Natural killer cell treated with Interleukin-12 subunit alpha and Interleukin-12 subunit beta and Interleukin-15 and Interleukin-18, amount 100 ng/mL, for 72 hours (primary cell): ENCODE data around the gene AFF2. TPM values are rescaled to one million over a fixed set of nuclear protein-coding genes. Genes with fewer than 3 reads are reported as not detected.
A peak's percentile ranks its signal among the peaks of the same experiment; 100 is the strongest.

Experiments
- ATAC-seq, 2 donors: fragments of 150-1000 bp; cut with Tn5 transposase in 1 of 2; sonication (Bioruptor Pico), chemical (Tn5 transposase) in 1 of 2; 2 replicates each; pipeline ENCODE4 v1.10.0; 2021
- DNase-seq: peaks from one replicate; pipeline ENCODE4 v3.0.0; 2022; ENCODE audit warnings: low spot score
- H3K27ac Mint-ChIP-seq, 2 donors: 1 replicate in 1 of 2; 2 replicates in 1 of 2; pipeline ENCODE4 v1.8.0; 2022; ENCODE audit warnings: mixed read lengths in 2 of 2, mild to moderate bottlenecking in 1 of 2, moderate library complexity in 1 of 2
- H3K27me3 Mint-ChIP-seq, 2 donors: 1 replicate in 1 of 2; 2 replicates in 1 of 2; pipeline ENCODE4 v1.8.0; 2022; ENCODE audit warnings: mixed read lengths in 2 of 2
- H3K36me3 Mint-ChIP-seq: one replicate; pipeline ENCODE4 v1.8.0; 2022; ENCODE audit warnings: mixed read lengths
- H3K4me1 Mint-ChIP-seq, 2 donors: 1 replicate in 1 of 2; 2 replicates in 1 of 2; pipeline ENCODE4 v1.8.0; 2022; ENCODE audit warnings: low read depth in 2 of 2, mixed read lengths in 2 of 2, mild to moderate bottlenecking in 1 of 2
- H3K4me3 Mint-ChIP-seq: one replicate; pipeline ENCODE4 v1.8.0; 2022; ENCODE audit warnings: mixed read lengths
- H3K9me3 Mint-ChIP-seq: 2 replicates; pipeline ENCODE4 v1.8.0; 2022; ENCODE audit warnings: mixed read lengths
- total RNA-seq, 2 donors: library from RNA; stranded (reverse); gene quantifications; one replicate each; pipeline ENCODE4 v1.2.3, GENCODE V29; 2022

The AFF2 gene
- total RNA-seq, 2 donors from 2014 or later, result 1.5 to 5.1 TPM

DNA sequence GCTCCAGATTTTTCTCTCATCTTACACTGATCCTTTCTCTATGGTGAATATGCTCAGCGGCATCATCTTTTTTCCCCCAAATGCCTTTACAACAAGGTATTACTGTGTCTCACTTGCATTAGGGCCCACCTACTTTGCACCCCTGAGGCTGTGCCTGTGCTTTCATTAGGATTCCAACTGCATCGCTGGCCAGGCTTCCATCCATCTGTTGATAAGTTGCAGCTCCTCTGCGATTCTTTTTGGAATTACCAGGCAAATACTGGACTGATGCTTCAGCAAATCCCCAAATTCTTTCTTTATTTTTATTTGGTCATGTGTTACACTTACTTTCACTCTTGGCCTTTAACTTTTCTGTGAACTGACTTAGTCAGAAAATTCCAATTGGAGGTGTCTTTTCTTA lies 77.3 kb downstream of the AFF2 start:
- no peaks in the 10 kb centered on the region for H3K36me3 Mint-ChIP-seq
- H3K9me3 Mint-ChIP-seq, result peaks cover under 1% of the 10 kb centered on the region
- no peak overlapping the region for H3K27ac Mint-ChIP-seq
- no peak for ATAC-seq
- H3K27me3 Mint-ChIP-seq, result peaks cover 0 to 15% of the 10 kb centered on the region in 2 donors
- H3K4me1 Mint-ChIP-seq, result peaks cover 0 to 4% of the 10 kb centered on the region in 2 donors
- DNase-seq, result no peak
- H3K4me3 Mint-ChIP-seq, result no peak overlapping the region

DNA sequence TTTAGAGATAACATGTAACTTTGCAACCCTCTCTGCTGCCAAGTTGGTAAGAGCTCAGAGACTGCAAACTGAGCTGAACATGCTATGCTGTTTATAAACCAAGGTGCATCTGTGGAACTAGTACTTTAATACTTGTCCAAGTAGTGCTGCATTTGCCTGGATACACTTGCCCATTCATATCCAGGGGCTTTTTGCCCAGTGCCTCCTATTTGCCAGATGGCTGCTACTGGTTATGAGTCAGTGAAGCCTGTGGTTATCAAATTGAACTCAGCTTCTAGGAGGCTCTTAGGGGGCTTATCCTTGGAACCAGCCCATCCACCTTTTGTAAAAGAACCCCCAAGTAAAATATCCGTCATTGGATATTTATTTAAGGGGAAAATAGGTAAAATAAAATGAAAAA lies 79.6 kb downstream of the AFF2 start:
- Mint-ChIP-seq H3K27me3 (peaks cover 0 to 15% of the 10 kb centered on the region in 2 donors), H3K27ac (no peak overlapping the region), H3K4me1 (peaks cover 0 to 4% of the 10 kb centered on the region in 2 donors), H3K36me3 (no peaks in the 10 kb centered on the region), H3K4me3 (no peak overlapping the region), H3K9me3 (peaks cover 2% of the 10 kb centered on the region)
- no peak for DNase-seq
- no peak for ATAC-seq

DNA sequence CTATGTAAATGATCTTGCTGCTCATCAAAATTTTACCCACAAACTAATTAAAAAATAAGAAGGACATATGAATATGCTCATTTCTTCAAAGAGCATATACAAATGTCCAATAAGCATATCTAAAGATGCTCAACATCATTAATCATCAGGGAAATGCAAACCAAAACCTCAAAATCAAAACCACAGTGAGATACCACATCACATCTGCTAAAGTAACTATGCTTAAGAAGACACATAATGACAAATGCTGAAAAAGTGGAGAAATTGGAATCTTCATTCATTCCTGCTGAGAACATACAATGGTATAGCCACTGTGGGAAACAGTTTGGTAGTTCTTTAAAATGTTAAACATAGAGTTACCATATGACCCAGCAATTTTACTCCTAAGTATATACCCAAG lies 81.9 kb downstream of the AFF2 start:
- H3K27ac Mint-ChIP-seq, result no peak overlapping the region
- H3K9me3 Mint-ChIP-seq, result peaks cover 5% of the 10 kb centered on the region
- H3K4me1 Mint-ChIP-seq, result peaks cover 0 to 4% of the 10 kb centered on the region in 2 donors
- DNase-seq (no peak), ATAC-seq (no peak)
- no peaks in the 10 kb centered on the region for H3K36me3 Mint-ChIP-seq
- no peak overlapping the region for H3K4me3 Mint-ChIP-seq
- peaks cover 0 to 12% of the 10 kb centered on the region in 2 donors for H3K27me3 Mint-ChIP-seq

DNA sequence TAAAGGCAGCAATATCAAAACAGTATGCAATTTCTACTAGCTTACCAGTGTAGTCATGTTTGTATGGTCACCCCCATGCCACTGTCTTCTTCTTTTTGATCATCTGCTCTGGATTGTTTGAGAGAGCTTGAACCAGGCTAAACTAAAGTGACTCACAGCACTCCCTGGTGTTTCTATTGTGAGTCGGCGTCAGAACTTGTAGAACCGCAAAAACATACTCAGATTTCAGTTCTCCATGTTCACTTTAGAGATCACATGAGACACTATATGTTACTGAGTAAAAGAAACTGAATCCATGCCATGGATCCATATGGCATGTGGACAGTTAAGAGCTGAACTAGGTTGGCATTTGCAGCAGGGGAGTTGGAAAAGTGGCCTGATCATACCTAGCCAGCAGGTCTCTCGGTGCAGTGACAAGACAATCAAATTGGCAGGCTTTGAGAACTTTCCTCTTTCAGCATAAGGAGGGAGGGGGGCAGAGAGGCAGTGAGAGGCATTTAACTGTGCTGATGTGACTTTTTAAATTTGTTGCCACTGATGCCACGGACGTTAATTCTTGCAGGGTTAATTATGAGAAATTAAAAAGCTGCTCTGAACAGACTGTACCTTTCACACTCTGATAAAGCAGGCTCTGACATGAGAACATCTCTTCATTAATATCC lies 88.4 kb downstream of the AFF2 start:
- Mint-ChIP-seq H3K4me1 (no peaks in the 10 kb centered on the region), H3K27ac (no peak overlapping the region), H3K9me3 (peaks cover 3% of the 10 kb centered on the region), H3K27me3 (peaks cover 0 to 10% of the 10 kb centered on the region in 2 donors), H3K4me3 (no peak overlapping the region), H3K36me3 (no peaks in the 10 kb centered on the region)
- DNase-seq (no peak), ATAC-seq (no peak)

DNA sequence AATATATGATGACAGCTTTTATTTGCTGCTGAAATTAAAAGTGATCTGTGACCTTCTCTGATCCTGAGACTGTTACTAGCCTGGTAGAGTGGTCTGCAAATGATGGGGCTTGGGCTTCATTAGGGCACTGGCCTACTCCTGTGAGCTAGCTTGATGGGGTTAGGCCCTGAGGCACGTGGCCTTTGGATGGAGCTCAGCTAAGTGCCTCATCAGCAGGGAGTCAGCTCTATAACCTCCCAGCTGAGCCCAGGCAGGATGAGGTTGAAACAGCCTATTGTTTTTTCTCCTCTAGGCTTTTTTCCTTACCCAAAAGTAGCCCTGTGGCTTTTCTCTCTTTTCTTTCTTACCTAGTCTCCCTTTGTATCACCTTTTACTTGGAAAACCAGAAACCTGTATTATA lies 92.2 kb downstream of the AFF2 start:
- peaks cover 12 to 22% of the 10 kb centered on the region in 2 donors for H3K27me3 Mint-ChIP-seq
- no peaks in the 10 kb centered on the region for H3K9me3 Mint-ChIP-seq
- ATAC-seq (peak in 1 of 2 donors; percentile 50), DNase-seq (no peak)
- no peaks in the 10 kb centered on the region for H3K36me3 Mint-ChIP-seq
- no peak overlapping the region for H3K4me3 Mint-ChIP-seq
- H3K27ac Mint-ChIP-seq, result no peak overlapping the region
- H3K4me1 Mint-ChIP-seq, result no peaks in the 10 kb centered on the region

DNA sequence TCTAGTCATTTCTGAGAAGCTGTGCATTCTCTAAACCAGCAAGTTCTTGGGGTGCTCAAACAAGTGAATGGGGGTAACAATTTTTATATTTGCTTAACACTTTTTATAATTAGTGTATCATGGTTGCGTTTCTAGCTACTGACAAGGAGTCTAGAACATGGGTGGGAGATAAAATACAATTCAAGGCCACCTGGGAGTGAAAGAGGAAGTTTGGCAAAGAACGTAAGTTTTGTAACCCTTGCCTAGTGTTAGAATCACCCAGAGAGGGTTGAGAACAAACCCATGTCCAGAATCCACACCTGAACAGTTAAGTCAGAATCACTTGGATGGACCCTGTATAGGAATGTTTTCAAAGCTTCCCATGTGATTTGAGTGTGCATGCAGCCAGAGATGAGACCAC lies 92.7 kb downstream of the AFF2 start:
- no peaks in the 10 kb centered on the region for H3K9me3 Mint-ChIP-seq
- DNase-seq, result no peak
- H3K4me1 Mint-ChIP-seq, result no peaks in the 10 kb centered on the region
- H3K36me3 Mint-ChIP-seq, result no peaks in the 10 kb centered on the region
- no peak for ATAC-seq
- no peak overlapping the region for H3K27ac Mint-ChIP-seq
- no peak overlapping the region for H3K4me3 Mint-ChIP-seq
- peaks cover 12 to 22% of the 10 kb centered on the region in 2 donors for H3K27me3 Mint-ChIP-seq

DNA sequence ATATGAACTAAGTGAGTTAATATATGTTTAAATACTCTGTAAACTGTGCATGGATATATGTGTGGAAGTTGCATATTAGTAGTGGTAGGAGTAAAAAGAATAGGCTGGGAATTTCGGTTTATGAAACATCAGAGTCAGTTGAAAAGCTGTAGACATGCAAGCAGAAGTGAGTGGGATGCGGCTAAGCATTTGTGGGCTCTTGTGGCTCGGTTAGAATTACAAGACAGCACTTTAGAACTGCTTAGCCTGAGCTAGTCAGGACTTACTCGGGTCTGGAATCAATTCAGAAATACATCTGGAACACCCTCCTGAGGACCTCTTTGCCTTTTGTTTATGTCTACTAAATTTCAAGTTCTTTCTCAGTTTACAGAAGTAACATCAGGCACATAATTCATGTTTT lies 93.6 kb downstream of the AFF2 start:
- no peak overlapping the region for H3K4me3 Mint-ChIP-seq
- ATAC-seq (no peak), DNase-seq (no peak)
- no peaks in the 10 kb centered on the region for H3K9me3 Mint-ChIP-seq
- H3K27ac Mint-ChIP-seq, result no peak overlapping the region
- no peaks in the 10 kb centered on the region for H3K4me1 Mint-ChIP-seq
- H3K36me3 Mint-ChIP-seq, result no peaks in the 10 kb centered on the region
- H3K27me3 Mint-ChIP-seq, result peaks cover 12 to 19% of the 10 kb centered on the region in 2 donors

DNA sequence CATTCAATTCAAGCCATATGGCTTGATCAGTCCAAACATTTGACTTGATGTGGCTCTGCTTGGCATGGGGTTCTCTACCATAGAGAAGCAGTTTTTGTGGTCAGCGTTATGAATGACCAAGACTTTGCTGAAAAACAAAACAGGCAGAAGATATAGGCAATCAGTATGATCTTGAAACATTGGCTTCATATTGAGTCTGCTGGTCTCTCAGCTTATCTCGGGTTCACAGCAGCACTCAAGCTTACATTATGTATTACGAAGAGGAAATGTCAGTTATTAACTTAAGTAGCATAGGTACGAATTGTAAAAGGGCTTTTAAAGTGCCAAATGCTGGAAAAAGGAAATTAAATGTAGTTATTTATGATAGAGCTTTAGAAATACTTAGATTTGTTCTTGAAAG lies 99.0 kb downstream of the AFF2 start:
- no peak for DNase-seq
- Mint-ChIP-seq H3K36me3 (no peaks in the 10 kb centered on the region), H3K4me1 (no peaks in the 10 kb centered on the region), H3K27ac (no peak overlapping the region), H3K27me3 (peaks cover 20% of the 10 kb centered on the region in 2 donors), H3K4me3 (no peak overlapping the region), H3K9me3 (no peaks in the 10 kb centered on the region)
- ATAC-seq, result no peak

DNA sequence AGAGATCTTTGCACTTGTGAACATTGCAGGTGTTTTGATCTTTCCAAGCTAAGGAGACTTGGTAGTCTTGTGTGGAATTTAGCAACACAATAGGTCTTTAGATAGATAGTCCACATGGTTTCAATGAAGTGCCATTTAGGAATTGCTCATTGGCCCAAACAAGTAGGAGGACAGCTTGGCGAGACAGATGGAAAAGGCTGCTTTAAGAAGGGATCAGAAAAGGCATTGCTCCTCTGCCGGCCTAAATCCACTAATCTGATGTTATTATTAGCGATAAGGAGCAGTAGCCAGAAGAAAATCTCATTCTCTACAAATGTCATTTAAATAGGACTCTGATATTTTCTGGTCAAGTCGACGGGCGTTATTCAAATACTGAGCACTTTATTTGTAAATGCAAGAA lies 99.7 kb downstream of the AFF2 start:
- Mint-ChIP-seq H3K27me3 (peaks cover 13 to 15% of the 10 kb centered on the region in 2 donors), H3K36me3 (no peaks in the 10 kb centered on the region)

DNA sequence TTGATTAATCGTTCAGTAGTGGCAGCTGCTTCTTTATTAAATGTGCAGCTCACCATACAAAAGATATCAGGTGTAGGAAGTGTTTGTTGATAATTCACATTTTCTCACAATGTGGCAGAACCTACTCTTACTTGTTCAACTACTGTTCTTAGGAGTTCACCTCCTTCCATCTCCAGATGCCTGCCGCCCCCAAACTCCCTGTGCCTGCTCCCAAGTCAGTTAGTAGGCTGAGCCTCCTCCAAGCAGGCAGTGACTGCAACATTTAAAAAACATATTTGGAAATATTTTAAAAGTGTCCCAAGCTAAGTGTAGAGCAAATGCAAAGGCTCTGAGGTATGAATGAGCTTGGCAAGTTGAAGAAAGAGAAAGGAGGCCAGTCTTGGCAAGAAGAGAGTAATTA lies 100.2 kb downstream of the AFF2 start:
- Mint-ChIP-seq H3K27me3 (peaks cover 9 to 11% of the 10 kb centered on the region in 2 donors), H3K9me3 (no peaks in the 10 kb centered on the region), H3K4me1 (no peaks in the 10 kb centered on the region), H3K36me3 (no peaks in the 10 kb centered on the region), H3K4me3 (no peak overlapping the region), H3K27ac (no peak overlapping the region)
- DNase-seq (no peak), ATAC-seq (no peak)

More for the DNA sequence above, 99.7 kb downstream of the AFF2 start:
- no peak for ATAC-seq
- Mint-ChIP-seq H3K27ac (no peak overlapping the region), H3K4me1 (no peaks in the 10 kb centered on the region), H3K9me3 (no peaks in the 10 kb centered on the region), H3K4me3 (no peak overlapping the region)
- DNase-seq, result no peak

DNA sequence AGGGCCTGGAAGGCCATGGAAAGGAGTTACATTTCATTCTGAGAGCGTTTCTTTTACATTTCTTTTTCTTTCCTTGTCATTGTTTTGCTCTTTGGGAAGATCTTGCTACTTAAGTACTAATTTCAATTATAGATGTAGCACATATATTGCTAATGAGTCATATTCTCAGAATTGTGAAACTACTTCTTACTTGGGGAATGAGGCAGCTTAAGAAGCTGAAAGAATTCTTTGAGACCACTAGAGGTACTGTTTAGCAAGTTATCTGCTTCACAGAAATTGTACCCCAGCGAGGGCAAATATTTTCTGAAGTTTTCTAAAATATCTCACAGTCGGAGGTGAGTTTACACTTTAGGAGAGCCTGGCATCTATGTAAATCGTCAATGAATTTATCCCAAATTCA lies 100.6 kb downstream of the AFF2 start:
- H3K4me1 Mint-ChIP-seq, result no peaks in the 10 kb centered on the region
- no peak for ATAC-seq

DNA sequence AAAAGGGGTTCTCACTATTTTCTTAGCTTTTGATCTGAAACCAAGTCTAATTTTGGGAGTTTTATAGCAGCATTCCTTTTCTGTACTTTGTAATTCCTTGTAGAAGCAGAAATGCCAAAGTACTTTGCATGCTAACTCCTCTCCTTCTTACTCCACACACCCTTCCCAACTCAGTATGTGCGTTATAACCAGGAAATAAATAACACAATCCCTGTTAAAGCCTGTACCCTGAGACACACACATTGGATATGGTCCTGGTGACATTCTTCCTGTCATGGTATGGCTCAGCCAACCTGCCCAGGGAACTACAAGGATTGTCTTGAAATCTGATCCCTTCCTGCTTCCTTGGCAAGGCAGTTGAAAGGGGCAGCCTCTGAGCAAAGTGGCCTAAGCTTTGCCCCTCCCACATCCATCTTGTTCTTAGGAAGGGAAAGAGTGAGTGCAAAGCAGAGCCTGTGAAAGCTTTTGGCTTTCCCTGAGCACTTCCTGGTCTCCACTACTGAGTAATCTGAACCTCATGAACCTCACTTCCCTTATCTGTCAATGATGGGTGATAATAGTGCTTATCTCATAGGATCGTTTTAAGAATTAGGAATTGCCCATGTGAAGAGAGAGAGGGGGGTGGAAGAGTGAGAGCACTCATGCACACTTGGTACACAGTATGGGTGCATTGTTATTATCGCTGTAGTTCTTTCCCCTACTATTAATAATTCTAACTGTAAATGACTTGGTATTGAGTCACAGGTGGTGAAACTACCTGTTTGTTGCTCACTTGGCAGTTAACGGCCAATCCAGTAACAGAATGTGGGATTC lies 109.3 kb downstream of the AFF2 start:
- Mint-ChIP-seq H3K4me3 (no peak overlapping the region), H3K9me3 (peaks cover 2% of the 10 kb centered on the region), H3K4me1 (no peaks in the 10 kb centered on the region), H3K36me3 (peaks cover 4% of the 10 kb centered on the region), H3K27ac (no peak overlapping the region), H3K27me3 (peaks cover 0 to 2% of the 10 kb centered on the region in 2 donors)
- ATAC-seq (no peak), DNase-seq (no peak)

More for the DNA sequence above, 100.6 kb downstream of the AFF2 start:
- no peak overlapping the region for H3K4me3 Mint-ChIP-seq
- H3K9me3 Mint-ChIP-seq, result no peaks in the 10 kb centered on the region
- no peaks in the 10 kb centered on the region for H3K36me3 Mint-ChIP-seq
- DNase-seq, result no peak
- peaks cover 8% of the 10 kb centered on the region in 2 donors for H3K27me3 Mint-ChIP-seq
- no peak overlapping the region for H3K27ac Mint-ChIP-seq

DNA sequence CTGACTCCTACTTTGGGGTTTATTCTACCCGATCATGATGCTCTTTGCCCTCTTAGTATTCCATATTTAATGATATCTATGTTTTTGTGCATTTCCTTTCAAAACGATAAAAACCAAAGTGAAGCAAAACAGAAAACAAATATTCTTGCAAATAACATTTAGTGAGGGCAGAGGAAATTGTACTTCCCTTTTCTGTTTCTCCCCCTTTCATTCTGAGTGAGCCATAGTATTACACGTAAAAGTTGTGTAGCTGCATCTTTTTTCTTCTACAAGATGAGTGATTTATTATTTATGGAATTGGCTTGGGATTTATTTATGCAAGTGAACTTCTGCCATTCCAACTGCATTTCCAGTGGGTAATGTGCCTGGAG lies 109.9 kb downstream of the AFF2 start:
- DNase-seq (no peak), ATAC-seq (no peak)
- Mint-ChIP-seq H3K27ac (no peak overlapping the region), H3K9me3 (peaks cover 2% of the 10 kb centered on the region), H3K4me3 (no peak overlapping the region), H3K4me1 (no peaks in the 10 kb centered on the region), H3K36me3 (peaks cover 4% of the 10 kb centered on the region), H3K27me3 (peaks cover 0 to 2% of the 10 kb centered on the region in 2 donors)

DNA sequence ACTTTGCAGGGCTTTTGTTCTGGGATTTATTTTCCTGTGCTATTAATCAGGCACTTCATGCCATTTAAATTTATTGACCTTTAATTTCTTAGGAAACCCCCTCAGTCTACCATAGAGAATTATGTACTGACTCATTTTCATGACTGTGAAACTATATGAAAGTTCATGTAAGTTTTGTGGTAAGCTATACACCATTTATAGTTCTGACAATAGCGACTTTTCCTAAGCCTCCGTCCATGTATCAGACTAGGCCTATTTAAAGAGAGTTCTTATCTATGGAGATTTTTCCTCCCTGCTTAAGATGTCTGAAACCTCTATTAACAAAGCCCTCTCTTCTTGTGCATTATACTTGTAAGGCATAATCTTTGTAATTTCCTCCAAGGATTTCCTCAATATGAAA lies 111.6 kb downstream of the AFF2 start:
- no peaks in the 10 kb centered on the region for H3K4me1 Mint-ChIP-seq
- no peak overlapping the region for H3K27ac Mint-ChIP-seq
- ATAC-seq (no peak), DNase-seq (no peak)
- peaks cover 2% of the 10 kb centered on the region for H3K9me3 Mint-ChIP-seq
- peaks cover 4% of the 10 kb centered on the region for H3K36me3 Mint-ChIP-seq
- H3K27me3 Mint-ChIP-seq, result peaks cover 0 to 2% of the 10 kb centered on the region in 2 donors
- H3K4me3 Mint-ChIP-seq, result no peak overlapping the region
